HG03103 (cell line): ENCODE data around the gene GJA10.
"Not testable (repeated sequence)": the region's sequence is repeated elsewhere in the genome, so short reads cannot be mapped to it uniquely, and the experiment has no call there.

ENCODE experiments used
- ATAC-seq: cut with Tn5 transposase; IDR thresholded peaks from one replicate; pipeline ENCODE4 v1.9.1; 2021; ENCODE audit warnings: low read depth; ENCODE audit not compliant: unreplicated experiment

Gene GJA10

GRCh38 chr6:89894169-89894568 lies at the start of gene GJA10:
TSS of gene GJA10 (plus strand) at chr6:89894469. CDS start at chr6:89894469, 0 bp downstream.
- ATAC-seq, result no peak

- ATAC-seq, result not testable (repeated sequence)
These were observed 46.8 kb upstream of the GJA10 start for GRCh38 chr6:89847513-89847912.

GRCh38 chr6:89853068-89853467 lies 41.2 kb upstream of the GJA10 start:
- ATAC-seq, result no peak

GRCh38 chr6:89858041-89858440 lies 36.2 kb upstream of the GJA10 start:
- no peak for ATAC-seq

GRCh38 chr6:89859744-89860143 lies 34.5 kb upstream of the GJA10 start:
- peak; percentile 53 for ATAC-seq

- peak; percentile 69 for ATAC-seq
These were observed 32.0 kb upstream of the GJA10 start for GRCh38 chr6:89862273-89862672.

- ATAC-seq, result peak; percentile 5
These were observed 31.6 kb upstream of the GJA10 start for GRCh38 chr6:89862698-89863097.

- no peak for ATAC-seq
These were observed 28.1 kb upstream of the GJA10 start for GRCh38 chr6:89866024-89866678.

GRCh38 chr6:89873721-89874120 lies 20.5 kb upstream of the GJA10 start:
- no peak for ATAC-seq

GRCh38 chr6:89874438-89874837 lies 19.8 kb upstream of the GJA10 start:
- ATAC-seq, result no peak

- no peak for ATAC-seq
These were observed 7.7 kb upstream of the GJA10 start for GRCh38 chr6:89886378-89887120.

- no peak for ATAC-seq
These were observed 6.7 kb upstream of the GJA10 start for GRCh38 chr6:89887452-89888137.

- no peak for ATAC-seq
These were observed 6.1 kb upstream of the GJA10 start for GRCh38 chr6:89888138-89888514.

GRCh38 chr6:89888871-89889270 lies 5.4 kb upstream of the GJA10 start:
- no peak for ATAC-seq

- not testable (repeated sequence) for ATAC-seq
These were observed 3.3 kb upstream of the GJA10 start for GRCh38 chr6:89890845-89891528.

- ATAC-seq, result not testable (repeated sequence)
These were observed 1.7 kb upstream of the GJA10 start for GRCh38 chr6:89892577-89892976.

- no peak for ATAC-seq
These were observed 1.1 kb downstream of the GJA10 start for GRCh38 chr6:89895276-89895874.

- not testable (repeated sequence) for ATAC-seq
These were observed 16.0 kb downstream of the GJA10 start for GRCh38 chr6:89910001-89910901.

GRCh38 chr6:89910902-89911240 lies 16.6 kb downstream of the GJA10 start:
- ATAC-seq, result no peak
